ENCODE data around the gene GSK3A.
A peak's percentile ranks its signal among the peaks of the same experiment; 100 is the strongest.
"Not testable (repeated sequence)": the region's sequence is repeated elsewhere in the genome, so short reads cannot be mapped to it uniquely, and the experiment has no call there.

The GSK3A gene

GRCh38 chr19:42267644-42268141 is 25.3 kb upstream of the GSK3A start:
- DNase-seq = no peak

DNA sequence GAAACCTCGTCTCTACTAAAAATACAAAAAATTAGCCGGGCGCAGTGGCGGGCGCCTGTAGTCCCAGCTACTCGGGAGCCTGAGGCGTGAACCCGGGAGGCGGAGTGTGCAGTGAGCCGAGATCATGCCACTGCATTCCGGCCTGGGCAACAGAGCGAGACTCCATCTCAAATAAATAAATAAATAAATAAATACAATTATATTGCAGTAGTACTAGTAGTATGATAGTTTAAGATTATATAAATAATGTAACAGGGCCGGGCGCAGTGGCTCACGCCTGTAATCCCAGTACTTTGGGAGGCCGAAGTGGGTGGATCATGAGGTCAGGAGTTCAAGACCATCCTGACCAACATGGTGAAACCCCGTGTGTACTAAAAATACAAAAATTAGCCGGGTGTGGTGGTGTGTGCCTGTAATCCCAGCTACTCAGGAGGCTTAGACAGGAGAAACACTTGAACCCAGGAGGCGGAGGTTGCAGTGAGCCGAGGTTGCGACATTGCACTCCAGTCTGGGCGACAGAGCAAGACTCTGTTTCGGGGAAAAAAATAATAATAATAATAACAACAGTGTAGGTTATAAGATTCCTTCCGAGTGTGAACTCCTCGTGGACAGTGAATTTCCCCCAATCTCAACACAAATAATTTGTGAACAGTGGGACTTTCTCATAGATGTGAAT is 24.7 kb upstream of the GSK3A start:
- not testable (repeated sequence) for DNase-seq

GRCh38 chr19:42266105-42266504 is 23.7 kb upstream of the GSK3A start:
- not testable (repeated sequence) for DNase-seq

DNA sequence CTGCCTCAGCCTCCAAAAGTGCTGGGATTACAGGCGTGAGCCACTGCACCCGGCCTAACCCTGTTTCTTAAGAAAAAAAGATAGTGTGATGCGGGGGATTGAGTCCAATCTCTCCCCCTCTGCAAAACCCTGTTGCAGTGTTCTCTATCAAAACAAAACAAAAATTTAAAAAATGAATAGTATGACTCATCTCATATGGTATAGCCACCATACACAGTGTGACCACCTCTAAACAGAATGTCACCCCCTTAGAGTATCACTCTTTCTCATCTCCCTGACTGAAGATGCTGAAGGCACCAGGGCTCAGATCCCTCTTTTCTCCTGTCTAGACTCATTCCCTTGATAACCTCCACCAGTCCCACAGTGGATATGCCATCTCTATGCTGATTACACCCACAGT is 19.4 kb upstream of the GSK3A start:
- no peak for DNase-seq

DNA sequence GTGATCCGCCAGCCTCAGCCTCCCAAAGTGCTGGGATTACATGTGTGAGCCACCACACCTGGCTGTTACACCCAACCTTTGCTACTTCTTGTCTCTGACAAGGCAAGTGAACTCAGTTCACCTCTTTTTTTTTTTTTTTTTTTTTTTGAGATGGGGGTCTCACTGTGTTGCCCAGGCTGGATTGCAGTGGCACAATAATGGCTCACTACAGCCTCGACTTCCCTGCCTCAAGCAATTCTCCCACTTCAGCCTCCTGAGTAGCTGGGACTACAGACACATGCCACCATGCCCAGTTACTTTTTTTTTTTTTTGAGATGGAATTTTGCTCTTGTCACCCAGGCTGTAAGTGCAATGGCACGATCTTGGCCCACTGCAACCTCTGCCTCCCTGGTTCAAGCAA is 15.4 kb upstream of the GSK3A start:
- DNase-seq = not testable (repeated sequence)

DNA sequence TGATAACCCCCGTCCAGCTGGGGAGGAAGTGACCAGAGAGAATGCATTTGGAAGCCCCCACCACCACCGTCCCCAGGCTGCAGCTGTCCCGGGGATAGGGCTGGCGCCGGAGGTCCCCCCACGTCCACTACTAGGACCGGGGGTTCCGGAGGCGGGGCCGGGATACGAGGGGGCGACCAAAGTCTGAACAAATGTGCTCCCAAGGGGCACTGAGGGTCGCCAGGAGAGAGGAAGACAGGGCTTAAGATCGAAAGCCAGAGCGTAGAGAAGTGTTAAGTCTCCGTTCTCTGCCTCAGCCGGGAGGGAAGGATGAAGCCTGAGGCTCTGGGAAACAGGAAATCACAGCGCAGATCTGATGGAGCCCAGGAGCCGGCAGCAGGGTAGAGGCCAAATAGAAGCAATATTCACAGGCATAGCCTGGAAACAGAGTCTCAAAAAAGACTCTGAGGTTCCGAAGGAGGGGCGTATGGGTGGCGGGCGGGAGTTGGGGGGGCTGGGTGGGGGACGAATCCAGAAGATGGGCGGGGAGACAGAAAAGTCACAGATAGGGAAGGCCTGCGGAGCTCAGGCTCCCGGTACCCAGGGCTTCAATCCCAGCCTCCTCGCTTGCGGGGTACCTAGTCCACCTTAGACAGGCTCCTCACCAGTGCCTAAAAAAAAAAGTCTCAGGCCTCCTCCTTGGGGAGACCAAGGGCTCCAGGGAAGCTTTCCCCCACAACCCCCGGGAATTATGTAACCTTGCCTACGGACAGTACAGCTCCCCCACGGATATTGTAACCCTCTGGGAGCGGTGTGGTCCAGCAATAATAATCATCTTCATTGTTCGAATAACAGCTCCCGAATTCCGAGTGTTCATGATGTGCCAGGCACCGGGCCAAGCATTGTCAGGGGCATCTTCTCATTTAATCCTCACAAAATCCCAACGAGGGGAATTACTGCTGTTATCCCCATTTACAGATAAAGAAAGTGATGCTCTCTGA is 13.7 kb upstream of the GSK3A start:
- no peak for DNase-seq

- DNase-seq = peak; percentile 91
Measured at GRCh38 chr19:42254850-42255765, 12.7 kb upstream of the GSK3A start, which contains the start of gene ERF. Gene ERF (minus strand): TSS chr19:42255128. CDS start chr19:42254999, 129 bp downstream.

GRCh38 chr19:42254089-42254849 is 11.9 kb upstream of the GSK3A start:
- peak; percentile 71 for DNase-seq

GRCh38 chr19:42253245-42254088 is 11.1 kb upstream of the GSK3A start:
- peak; percentile 57 for DNase-seq

DNA sequence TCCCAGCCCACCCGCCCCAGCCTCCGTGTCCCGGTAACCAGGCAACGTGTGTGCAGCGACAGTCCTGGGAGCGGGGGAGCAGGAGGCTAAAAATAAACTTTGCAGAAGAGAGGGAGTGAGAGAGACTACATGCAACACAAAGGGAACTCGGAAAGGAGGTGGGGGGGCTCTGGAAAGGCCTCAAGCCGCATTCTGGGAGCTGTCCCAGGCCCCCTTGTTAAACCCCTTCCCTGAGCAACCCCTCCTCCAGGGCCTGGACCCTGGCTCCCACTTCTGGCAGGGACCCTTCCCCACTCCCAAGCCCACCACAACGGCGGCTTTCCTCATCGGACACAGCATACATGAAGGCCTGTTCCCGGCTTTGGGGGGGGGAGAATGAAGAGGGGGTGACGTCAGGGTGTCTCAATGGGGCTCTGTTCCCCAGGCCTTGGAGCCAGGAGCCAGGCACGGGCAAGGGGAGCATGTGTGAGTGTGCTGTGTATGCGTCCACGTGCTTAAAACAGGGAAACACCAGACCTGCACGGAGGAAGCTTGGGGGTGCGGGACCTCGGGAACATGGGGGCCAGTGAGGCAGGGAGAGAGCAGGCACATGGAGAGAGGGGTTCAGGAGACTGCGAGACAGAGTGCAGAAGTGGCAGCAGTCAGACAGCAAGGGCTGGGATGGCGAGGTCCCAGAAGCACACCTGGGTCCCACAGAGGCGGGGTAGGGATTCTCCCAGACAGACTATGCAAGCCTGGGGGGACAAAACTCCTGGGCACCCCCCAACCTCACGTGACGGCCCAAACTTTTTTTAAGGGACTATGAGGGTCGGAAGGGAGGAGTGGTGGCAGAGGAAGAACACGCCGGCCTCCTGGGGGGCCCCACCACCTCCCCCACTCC is 10.2 kb upstream of the GSK3A start:
- no peak for DNase-seq

- DNase-seq = no peak
Measured at GRCh38 chr19:42251572-42252358, 9.4 kb upstream of the GSK3A start.

DNA sequence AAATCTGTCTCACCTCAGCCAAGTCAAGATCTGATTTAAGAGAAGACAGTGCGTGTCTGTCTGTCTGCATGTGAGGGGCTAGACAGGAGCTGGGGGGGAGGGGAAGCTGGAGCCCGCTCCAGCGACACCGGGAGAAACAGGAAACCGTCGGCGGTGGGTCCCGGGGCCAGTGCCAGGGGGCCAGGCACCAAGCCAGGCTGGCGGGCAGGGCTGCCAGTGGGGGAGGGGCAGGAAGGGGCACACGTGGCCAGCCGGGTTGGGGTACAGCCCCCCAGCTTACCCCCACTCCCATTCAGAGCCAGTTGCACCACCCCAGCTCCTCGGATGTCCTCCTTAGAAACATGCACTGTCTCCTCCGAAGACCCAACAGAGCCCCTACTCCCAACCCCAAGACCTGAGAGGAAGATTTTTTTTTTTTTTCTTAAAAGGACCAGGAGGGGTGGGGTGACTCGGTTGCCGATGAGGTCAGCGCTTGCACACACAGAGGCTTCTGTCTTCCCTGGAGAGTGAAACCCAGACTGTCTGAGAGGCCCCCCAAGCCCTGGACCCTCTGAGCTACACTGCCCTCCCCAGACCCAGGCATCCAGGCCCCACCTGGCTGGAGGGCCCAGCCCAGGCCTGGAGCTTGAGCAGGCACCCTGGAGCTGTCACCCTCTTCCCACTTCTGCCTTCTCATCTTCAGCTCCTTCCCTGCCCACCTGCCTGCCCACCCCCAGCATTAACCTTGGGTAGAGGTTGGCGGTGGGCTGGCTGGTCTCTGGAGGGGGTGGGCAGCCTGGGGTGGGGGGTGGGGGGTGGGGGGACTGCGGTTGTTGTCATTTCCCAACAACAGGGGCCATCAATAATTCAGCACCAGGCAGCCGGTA is 8.5 kb upstream of the GSK3A start:
- no peak for DNase-seq

GRCh38 chr19:42250183-42250665 is 7.8 kb upstream of the GSK3A start:
- no peak for DNase-seq

DNA sequence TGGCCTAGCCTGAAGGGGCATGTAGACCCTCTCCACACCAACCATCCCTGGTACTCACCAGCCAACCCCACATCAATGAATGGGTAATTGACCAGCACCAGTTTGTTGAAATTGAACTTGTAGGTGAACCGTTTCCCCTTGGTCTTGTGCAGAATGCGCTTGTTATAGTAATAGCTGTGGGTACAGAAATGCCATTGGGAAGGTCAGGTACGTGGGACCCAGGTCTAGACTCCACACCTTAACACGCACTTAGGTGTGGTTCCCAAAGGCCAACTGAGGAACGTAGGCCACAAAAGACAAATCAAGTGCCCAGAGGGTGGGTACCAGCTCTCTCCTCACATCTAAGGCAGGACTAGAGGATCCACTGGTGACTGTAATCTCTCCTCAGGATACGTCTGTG is 7.4 kb upstream of the GSK3A start:
- no peak for DNase-seq

DNA sequence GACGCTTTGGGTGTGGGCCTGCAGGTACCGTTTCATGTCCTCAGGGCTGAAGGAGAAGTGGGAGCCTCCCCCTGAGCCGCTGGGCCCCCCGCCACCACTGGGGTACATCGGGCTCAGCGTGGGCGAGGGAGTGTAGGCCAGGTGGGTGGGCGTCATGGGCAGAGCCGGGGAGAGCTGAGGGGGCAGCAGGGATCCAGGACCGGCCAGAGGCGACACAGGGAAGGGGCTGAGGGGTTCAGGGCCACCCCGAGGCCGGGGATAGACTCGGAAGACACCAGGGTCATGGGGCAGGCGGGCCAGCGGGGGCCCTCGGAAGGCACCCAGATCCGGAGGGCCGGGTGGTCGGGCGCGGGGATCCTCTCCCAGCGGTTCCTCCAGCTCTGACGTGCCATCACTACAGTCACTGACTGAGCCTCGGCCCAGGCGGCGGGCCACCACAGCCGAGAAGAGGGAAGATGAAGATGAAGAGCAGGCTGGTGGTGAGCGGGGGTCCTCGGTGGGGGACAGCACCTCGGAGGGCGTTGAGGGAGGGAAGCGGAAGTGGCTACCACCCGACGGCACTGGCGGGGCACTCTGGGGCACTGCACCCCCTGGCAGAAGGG is 6.8 kb upstream of the GSK3A start:
- DNase-seq = no peak

GRCh38 chr19:42248270-42249148 is 6.1 kb upstream of the GSK3A start:
- DNase-seq = no peak
